Measurements from ENCODE around the gene OSBPL2.
A peak's percentile ranks its signal among the peaks of the same experiment; 100 is the strongest.

OSBPL2 gene

GRCh38 chr20:62303062-62303339 is 64.7 kb downstream of the OSBPL2 start:
- Histone ChIP-seq H3K36me3 (ENCODE audit: control insufficient read depth in 2 of 2, insufficient read depth in 2 of 2, low read length in 2 of 2) (peaks cover 21 to 24% of the 10 kb centered on the region in 2 donors), H3K9me3 (ENCODE audit: control insufficient read depth in 2 of 2, low read length in 2 of 2) (no peaks in the 10 kb centered on the region), H3K9ac (ENCODE audit: low read length in 2 of 2) (peak overlapping the region; percentile 58 to 80), H3K27ac (ENCODE audit: low read length) (peak overlapping the region; percentile 96), H3K27me3 (ENCODE audit: control insufficient read depth in 1 of 2, insufficient read depth in 2 of 2, low read length in 2 of 2) (no peaks in the 10 kb centered on the region), H3K4me3 (ENCODE audit: low read length in 2 of 2) (peak overlapping the region; percentile 58 to 83), H3K4me1 (ENCODE audit: control insufficient read depth, insufficient read depth, low read length) (peaks cover 47% of the 10 kb centered on the region)

- no peaks in the 10 kb centered on the region for H3K27me3 ChIP-seq (ENCODE audit: control insufficient read depth in 1 of 2, insufficient read depth in 2 of 2, low read length in 2 of 2)
- peaks cover 27 to 30% of the 10 kb centered on the region in 2 donors for H3K36me3 ChIP-seq (ENCODE audit: control insufficient read depth in 2 of 2, insufficient read depth in 2 of 2, low read length in 2 of 2)
- peak overlapping the region; percentile 58 to 80 for H3K9ac ChIP-seq (ENCODE audit: low read length in 2 of 2)
- H3K9me3 ChIP-seq (ENCODE audit: control insufficient read depth in 2 of 2, low read length in 2 of 2): no peaks in the 10 kb centered on the region
- peak overlapping the region; percentile 96 for H3K27ac ChIP-seq (ENCODE audit: low read length)
- H3K4me1 ChIP-seq (ENCODE audit: control insufficient read depth, insufficient read depth, low read length): peaks cover 51% of the 10 kb centered on the region
- H3K4me3 ChIP-seq (ENCODE audit: low read length in 2 of 2): peak overlapping the region; percentile 58 to 83
These were observed 65.3 kb downstream of the OSBPL2 start for GRCh38 chr20:62303340-62304226.

- H3K9ac ChIP-seq (ENCODE audit: low read length in 2 of 2): peak overlapping the region; percentile 58 to 80
- H3K4me3 ChIP-seq (ENCODE audit: low read length in 2 of 2): peak overlapping the region; percentile 58 to 83
- H3K27me3 ChIP-seq (ENCODE audit: control insufficient read depth in 1 of 2, insufficient read depth in 2 of 2, low read length in 2 of 2): no peaks in the 10 kb centered on the region
- H3K9me3 ChIP-seq (ENCODE audit: control insufficient read depth in 2 of 2, low read length in 2 of 2): no peaks in the 10 kb centered on the region
- peak overlapping the region; percentile 96 for H3K27ac ChIP-seq (ENCODE audit: low read length)
- peaks cover 32% of the 10 kb centered on the region in 2 donors for H3K36me3 ChIP-seq (ENCODE audit: control insufficient read depth in 2 of 2, insufficient read depth in 2 of 2, low read length in 2 of 2)
- H3K4me1 ChIP-seq (ENCODE audit: control insufficient read depth, insufficient read depth, low read length): peaks cover 51% of the 10 kb centered on the region
These were observed 66.2 kb downstream of the OSBPL2 start for GRCh38 chr20:62304331-62305148.

- Histone ChIP-seq H3K9ac (ENCODE audit: low read length in 2 of 2) (no peak overlapping the region), H3K27ac (ENCODE audit: low read length) (peak overlapping the region; percentile 96), H3K4me1 (ENCODE audit: control insufficient read depth, insufficient read depth, low read length) (peaks cover 53% of the 10 kb centered on the region)
These were observed 66.9 kb downstream of the OSBPL2 start for GRCh38 chr20:62305149-62305764.

GRCh38 chr20:62305765-62306413 is 67.6 kb downstream of the OSBPL2 start:
- H3K4me3 ChIP-seq (ENCODE audit: low read length in 2 of 2): no peak overlapping the region
- H3K27ac ChIP-seq (ENCODE audit: low read length): peak overlapping the region; percentile 96
- H3K27me3 ChIP-seq (ENCODE audit: control insufficient read depth in 1 of 2, insufficient read depth in 2 of 2, low read length in 2 of 2): no peaks in the 10 kb centered on the region
- H3K4me1 ChIP-seq (ENCODE audit: control insufficient read depth, insufficient read depth, low read length): peaks cover 53% of the 10 kb centered on the region
- H3K9ac ChIP-seq (ENCODE audit: low read length in 2 of 2): no peak overlapping the region
- peaks cover 33% of the 10 kb centered on the region in 2 donors for H3K36me3 ChIP-seq (ENCODE audit: control insufficient read depth in 2 of 2, insufficient read depth in 2 of 2, low read length in 2 of 2)
- H3K9me3 ChIP-seq (ENCODE audit: control insufficient read depth in 2 of 2, low read length in 2 of 2): no peaks in the 10 kb centered on the region

More at GRCh38 chr20:62305149-62305764, 66.9 kb downstream of the OSBPL2 start:
- H3K36me3 ChIP-seq (ENCODE audit: control insufficient read depth in 2 of 2, insufficient read depth in 2 of 2, low read length in 2 of 2): peaks cover 32% of the 10 kb centered on the region in 2 donors
- H3K9me3 ChIP-seq (ENCODE audit: control insufficient read depth in 2 of 2, low read length in 2 of 2): no peaks in the 10 kb centered on the region
- no peaks in the 10 kb centered on the region for H3K27me3 ChIP-seq (ENCODE audit: control insufficient read depth in 1 of 2, insufficient read depth in 2 of 2, low read length in 2 of 2)
- no peak overlapping the region for H3K4me3 ChIP-seq (ENCODE audit: low read length in 2 of 2)

- Histone ChIP-seq H3K4me3 (ENCODE audit: low read length in 2 of 2) (no peak overlapping the region), H3K4me1 (ENCODE audit: control insufficient read depth, insufficient read depth, low read length) (peaks cover 53% of the 10 kb centered on the region), H3K27ac (ENCODE audit: low read length) (peak overlapping the region; percentile 53), H3K36me3 (ENCODE audit: control insufficient read depth in 2 of 2, insufficient read depth in 2 of 2, low read length in 2 of 2) (peaks cover 37 to 39% of the 10 kb centered on the region in 2 donors), H3K27me3 (ENCODE audit: control insufficient read depth in 1 of 2, insufficient read depth in 2 of 2, low read length in 2 of 2) (no peaks in the 10 kb centered on the region), H3K9me3 (ENCODE audit: control insufficient read depth in 2 of 2, low read length in 2 of 2) (no peaks in the 10 kb centered on the region), H3K9ac (ENCODE audit: low read length in 2 of 2) (no peak overlapping the region)
These were observed 68.3 kb downstream of the OSBPL2 start for GRCh38 chr20:62306414-62307187.

GRCh38 chr20:62307226-62308101 is 69.1 kb downstream of the OSBPL2 start:
- Histone ChIP-seq H3K4me1 (ENCODE audit: control insufficient read depth, insufficient read depth, low read length) (peaks cover 50% of the 10 kb centered on the region), H3K9me3 (ENCODE audit: control insufficient read depth in 2 of 2, low read length in 2 of 2) (no peaks in the 10 kb centered on the region), H3K4me3 (ENCODE audit: low read length in 2 of 2) (no peak overlapping the region), H3K27ac (ENCODE audit: low read length) (peak overlapping the region; percentile 53), H3K36me3 (ENCODE audit: control insufficient read depth in 2 of 2, insufficient read depth in 2 of 2, low read length in 2 of 2) (peaks cover 44 to 46% of the 10 kb centered on the region in 2 donors), H3K9ac (ENCODE audit: low read length in 2 of 2) (no peak overlapping the region), H3K27me3 (ENCODE audit: control insufficient read depth in 1 of 2, insufficient read depth in 2 of 2, low read length in 2 of 2) (no peaks in the 10 kb centered on the region)

GRCh38 chr20:62308102-62308822 is 69.9 kb downstream of the OSBPL2 start:
- Histone ChIP-seq H3K27me3 (ENCODE audit: control insufficient read depth in 1 of 2, insufficient read depth in 2 of 2, low read length in 2 of 2) (no peaks in the 10 kb centered on the region), H3K9ac (ENCODE audit: low read length in 2 of 2) (no peak overlapping the region), H3K27ac (ENCODE audit: low read length) (peak overlapping the region; percentile 53), H3K4me3 (ENCODE audit: low read length in 2 of 2) (no peak overlapping the region), H3K4me1 (ENCODE audit: control insufficient read depth, insufficient read depth, low read length) (peaks cover 48% of the 10 kb centered on the region), H3K9me3 (ENCODE audit: control insufficient read depth in 2 of 2, low read length in 2 of 2) (no peaks in the 10 kb centered on the region), H3K36me3 (ENCODE audit: control insufficient read depth in 2 of 2, insufficient read depth in 2 of 2, low read length in 2 of 2) (peaks cover 49 to 53% of the 10 kb centered on the region in 2 donors)

All from stomach smooth muscle (tissue), 2 donors.